WTC11 (cell line): ENCODE measurements around the gene LATS2.
"Not testable (repeated sequence)": the region's sequence is repeated elsewhere in the genome, so short reads cannot be mapped to it uniquely, and the experiment has no call there.

Source experiments
- CTCF ChIP-seq: fragments of 200-600 bp; IDR thresholded peaks from 2 replicates; pipeline ENCODE4 v1.8.0; 2022; ENCODE audit warnings: antibody characterized with exemption
- E2F5 ChIP-seq: sonication (generic); formaldehyde crosslinking; IDR thresholded peaks from 2 replicates; pipeline ENCODE4 v1.8.1; 2022; ENCODE audit warnings: mild to moderate bottlenecking, moderate library complexity, missing genetic modification reagents
- ELF4 ChIP-seq: sonication (generic); formaldehyde crosslinking; IDR thresholded peaks from 2 replicates; pipeline ENCODE4 v1.8.1; 2022; ENCODE audit warnings: low read depth, mild to moderate bottlenecking, moderate library complexity, missing genetic modification reagents
- ESRRA ChIP-seq: sonication (generic); formaldehyde crosslinking; IDR thresholded peaks from 2 replicates; pipeline ENCODE4 v1.8.1; 2022; ENCODE audit warnings: mild to moderate bottlenecking, missing genetic modification reagents, borderline replicate concordance

DNA sequence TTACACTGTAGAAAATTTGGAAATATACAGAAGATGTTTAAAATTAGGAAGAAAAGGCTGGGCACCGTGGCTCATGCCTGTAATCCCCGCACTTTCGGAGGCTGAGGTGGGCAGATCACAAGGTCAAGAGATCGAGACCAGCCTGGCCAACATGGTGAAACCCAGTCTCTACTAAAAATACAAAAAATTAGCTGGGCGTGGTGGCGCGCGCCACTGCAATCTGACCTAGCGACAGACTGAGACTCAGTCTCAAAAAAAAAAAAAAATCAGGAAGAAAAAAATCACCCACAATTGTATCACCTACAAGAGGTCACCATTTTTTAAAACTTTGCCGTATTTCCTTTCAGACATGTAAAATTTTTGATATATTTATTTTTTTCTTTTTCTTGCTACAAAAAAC is 120.9 kb downstream of the LATS2 start:
- TF ChIP-seq ESRRA; CTCF; ELF4; E2F5 (CRISPR knock-in tag): not testable (repeated sequence)
